Vagina (tissue), 2 donors: ENCODE results near the gene NHP2.

Source experiments
- CTCF ChIP-seq, 3 experiments: fragments of 450-650 bp in 2 of 3; fragments of 200-600 bp in 1 of 3; sonication (generic) in 1 of 3; IDR thresholded peaks; one replicate each; pipeline ENCODE4 v1.5.1; 2017 to 2019; ENCODE audit warnings: antibody characterized with exemption in 3 of 3, mild to moderate bottlenecking in 2 of 3, moderate library complexity in 2 of 3
- POLR2A ChIP-seq, 2 donors: fragments of 450-650 bp; IDR thresholded peaks; one replicate each; pipeline ENCODE4 v1.6.1; 2017; ENCODE audit warnings: antibody characterized with exemption in 2 of 2, mild to moderate bottlenecking in 2 of 2, moderate library complexity in 2 of 2
- POLR2AphosphoS5 ChIP-seq, 2 donors: sonication (generic); formaldehyde crosslinking; IDR thresholded peaks; one replicate each; pipeline ENCODE4 v1.9.0; 2017; ENCODE audit warnings: antibody characterized with exemption in 2 of 2, mild to moderate bottlenecking in 2 of 2, low read depth in 1 of 2; ENCODE audit not compliant: insufficient read depth in 1 of 2

- TF ChIP-seq CTCF (IDR thresholded peaks at IDR 0.05) (no peak), POLR2A (IDR thresholded peaks at IDR 0.05) (no peak), POLR2AphosphoS5 (IDR thresholded peaks at IDR 0.05; ENCODE audit: insufficient read depth in 1 of 2, low read depth in 1 of 2) (peak; percentile 91 to 100)
These were observed at the start of gene NHP2 for GRCh38 chr5:178153530-178154340.
